HepG2 (cell line): ENCODE data around the gene SC5D. TPM values are rescaled to one million over a fixed set of nuclear protein-coding genes. Genes with fewer than 3 reads are reported as not detected.

Experiments
- ATAC-seq: fragments of 200-7000 bp; cut with Tn5 transposase; 3 replicates; pipeline ENCODE4 v1.9.1; 2020; ENCODE audit warnings: mild to moderate bottlenecking, moderate library complexity
- BruUV-seq: library from RNA; stranded (reverse); fragments of 400-500 nt; replicated peaks from 2 replicates; lab custom pipeline; 2021; lab: Mats Ljungman, UMichigan
- CTCF ChIA-PET: fragments of 300-600 bp; formaldehyde crosslinking; extraction: SDS; loops from one replicate; lab custom pipeline; 2021; ENCODE audit warnings: low total read pairs, inconsistent platforms, low intra/inter-chr PET ratio; lab: Yijun Ruan, JAX
- POLR2A ChIA-PET: fragments of 350-600 bp; sonication (Branson Sonifier 250); formaldehyde crosslinking; loops from one replicate; lab custom pipeline; 2020; ENCODE audit warnings: antibody characterized with exemption, inconsistent platforms; lab: Yijun Ruan, JAX
- DNase-seq: peaks from one replicate; pipeline ENCODE4 v3.0.0-alpha.2; 2015; ENCODE audit warnings: low spot score
- FAIRE-seq: peaks from 3 replicates; lab custom pipeline; 2011; peaks lifted over from hg19 to GRCh38; lab: Jason Lieb, UNC
- H2AFZ ChIP-seq: one replicate; pipeline ENCODE4 v1.6.1; 2011; ENCODE audit warnings: low read length, inconsistent platforms
- H3K27ac ChIP-seq: fragments of 300-600 bp; 3 replicates; pipeline ENCODE4 v1.8.0; 2011; ENCODE audit warnings: mixed run types, mild to moderate bottlenecking, mixed read lengths, low read length, inconsistent platforms; ENCODE audit not compliant: insufficient read depth; ENCODE audit errors: extremely low read length
- H3K27me3 ChIP-seq, 2 experiments: fragments of 200-600 bp in 1 of 2; 2 replicates in 1 of 2; 3 replicates in 1 of 2; pipeline versions ENCODE4 v1.6.0 to v1.8.0; 2011; ENCODE audit warnings: low read length in 2 of 2, mild to moderate bottlenecking in 2 of 2, moderate library complexity in 2 of 2, inconsistent platforms in 1 of 2; ENCODE audit not compliant: insufficient read depth in 2 of 2, control insufficient read depth in 1 of 2
- H3K36me3 ChIP-seq, 2 experiments: fragments of 200-600 bp in 1 of 2; replicated peaks in 1 of 2; 2 replicates in 1 of 2; 3 replicates in 1 of 2; pipeline versions ENCODE4 v1.5.1 to v1.8.0; 2011; ENCODE audit warnings: low read length in 2 of 2, inconsistent platforms in 1 of 2; ENCODE audit not compliant: insufficient read depth in 2 of 2, control insufficient read depth in 1 of 2
- H3K4me1 ChIP-seq: 2 replicates; pipeline ENCODE4 v1.5.1; 2012; ENCODE audit warnings: low read length, inconsistent platforms; ENCODE audit not compliant: insufficient read depth
- H3K4me2 ChIP-seq: 2 replicates; pipeline ENCODE4 v1.6.0; 2011; ENCODE audit warnings: low read depth, low read length, inconsistent platforms
- H3K4me3 ChIP-seq, 3 experiments: fragments of 200-600 bp in 1 of 3; sonication (generic), shearing (Covaris generic) in 1 of 3; replicated peaks in 1 of 3; 2 replicates each; pipeline ENCODE4 v1.5.1; 2011 to 2016; ENCODE audit warnings: low read length in 3 of 3, inconsistent platforms in 2 of 3, low read depth in 2 of 3, mild to moderate bottlenecking in 2 of 3, control low read depth in 1 of 3, mixed read lengths in 1 of 3; ENCODE audit not compliant: insufficient read depth in 1 of 3
- H3K79me2 ChIP-seq: one replicate; pipeline ENCODE4 v1.6.1; 2011; ENCODE audit warnings: low read length, inconsistent platforms; ENCODE audit not compliant: insufficient read depth
- H3K9ac ChIP-seq: 2 replicates; pipeline ENCODE4 v1.6.0; 2011; ENCODE audit warnings: mild to moderate bottlenecking, low read depth, low read length, inconsistent platforms; ENCODE audit not compliant: insufficient read depth
- H3K9me3 ChIP-seq: 2 replicates; pipeline ENCODE4 v1.5.1; 2012; ENCODE audit warnings: mild to moderate bottlenecking, low read length
- H4K20me1 ChIP-seq: 2 replicates; pipeline ENCODE4 v1.6.0; 2011; ENCODE audit warnings: inconsistent platforms, mild to moderate bottlenecking, low read length, moderate library complexity; ENCODE audit not compliant: insufficient read depth
- MAFF ChIP-seq: IDR thresholded peaks from 2 replicates; pipeline ENCODE4 v1.6.1; 2011; ENCODE audit warnings: low read depth, low read length, improper control_type of control experiment
- MAFK ChIP-seq, 2 experiments: IDR thresholded peaks in 1 of 2; conservative IDR thresholded peaks in 1 of 2; 2 replicates each; pipeline ENCODE4 v1.6.1; 2011; ENCODE audit warnings: improper control_type of control experiment in 2 of 2, low read length in 2 of 2
- ZNF557 ChIP-seq: sonication (generic); formaldehyde crosslinking; IDR thresholded peaks from 2 replicates; pipeline ENCODE4 v1.4.0; 2020; ENCODE audit warnings: missing genetic modification reagents
- ZNF746 ChIP-seq: sonication (generic); formaldehyde crosslinking; IDR thresholded peaks from 2 replicates; pipeline ENCODE4 v1.8.0; 2022; ENCODE audit warnings: mild to moderate bottlenecking, missing genetic modification reagents
- in situ Hi-C: cut with HindIII; loops from 2 replicates; pipeline ENCODE4 v1.10.0; 2017; ENCODE audit warnings: low pct_unique_long_range_greater_than_20kb; ENCODE audit not compliant: extremely low pct_ligation_motif_present
- intact Hi-C: fragments of 100-400 bp; cut with micrococcal nuclease; formaldehyde crosslinking; loops from one replicate; pipeline ENCODE4 v1.10.0; 2022; ENCODE audit not compliant: unreplicated experiment
- polyA plus RNA-seq, 8 experiments: library from polyadenylated mRNA; depleted of rRNA in 3 of 8; stranded (reverse) in 7 of 8; unstranded in 1 of 8; fragments of >200 nt; fragmentation: Illumina TruSeq in 4 of 8; extraction: Trizol in 4 of 8; gene quantifications; 2 replicates each; pipeline versions ENCODE4 v1.2.1 to v1.2.3, GENCODE V29; 2011 to 2016; ENCODE audit warnings: low read depth in 4 of 8, missing spikeins in 1 of 8, mixed read lengths in 1 of 8; ENCODE audit not compliant: insufficient read depth in 1 of 8
- total RNA-seq, 5 experiments: library from RNA; depleted of rRNA; stranded (reverse); fragments of >200 nt; fragmentation: Illumina TruSeq; extraction: Trizol; gene quantifications; 2 replicates each; pipeline ENCODE4 v1.2.3, GENCODE V29; 2016; ENCODE audit warnings: low read depth in 1 of 5
- TF ChIP-seq, protein P1 (sequence below), 2 experiments: sonication (generic) in 1 of 2; formaldehyde crosslinking in 1 of 2; IDR thresholded peaks; 2 replicates each; pipeline versions ENCODE4 v1.4.0 to v1.6.1; 2016 to 2020; ENCODE audit warnings: borderline replicate concordance in 1 of 2, low read depth in 1 of 2, mild to moderate bottlenecking in 1 of 2, missing genetic modification reagents in 1 of 2

The SC5D gene
- total and polyA plus RNA-seq, 2 of the 13 experiments (the other 11 are each of a cell fraction or from before 2014, with no cell fraction given) = 84.4 to 155 TPM

GRCh38 chr11:121310908-121311307, 18.3 kb downstream of the SC5D start (continued):
- no peak for TF ChIP-seq ZNF746

DNA sequence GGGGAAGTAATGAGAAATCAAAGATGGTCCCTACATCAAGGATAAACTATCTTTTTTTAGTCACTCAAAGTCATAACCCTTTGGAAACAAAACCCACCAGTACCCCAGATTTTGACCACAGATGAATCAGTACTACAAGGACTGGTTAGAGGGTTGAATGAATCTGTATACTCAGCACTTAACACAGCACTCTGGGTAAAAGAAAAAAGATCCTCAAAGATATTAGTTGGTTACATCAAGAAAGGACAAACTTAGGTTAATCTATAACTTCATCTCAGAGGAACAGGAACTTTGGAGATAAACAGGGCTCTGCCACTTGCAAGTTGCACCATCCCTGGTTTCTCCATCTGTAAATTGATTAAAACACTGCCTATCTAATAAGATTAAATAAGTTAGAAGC, 18.8 kb downstream of the SC5D start:
- ATAC-seq = peak; percentile 56; the same call in 2 of the 3 replicates
- ChIA-PET POLR2A (no interaction called here), CTCF (no interaction called here)
- Histone ChIP-seq H3K27me3 (no peaks in the 10 kb centered on the region), H3K79me2 (no peaks in the 10 kb centered on the region), H3K4me3 (no peak overlapping the region), H3K9me3 (no peaks in the 10 kb centered on the region), H3K9ac (no peak overlapping the region), H3K4me2 (no peak overlapping the region), H2AFZ (no peak overlapping the region), H3K27ac (no peak overlapping the region), H3K36me3 (peaks cover 0 to 15% of the 10 kb centered on the region in 2 experiments; a peak in 2 of 5 replicates), H4K20me1 (no peaks in the 10 kb centered on the region), H3K4me1 (peaks cover 12% of the 10 kb centered on the region)
- in situ Hi-C loops = no loop called here
- BruUV-seq = no TSS peak
- no peak for FAIRE-seq
- no peak for DNase-seq
- peak; percentile 57; the same call in 1 of the 2 replicates for TF ChIP-seq MAFF
- peak; percentile 51 to 67; a peak in 3 of 4 replicates for TF ChIP-seq MAFK (conservative IDR thresholded peaks at IDR 0.05 in 1 of 2, IDR thresholded peaks at IDR 0.05 in 1 of 2; ENCODE audit: low read length in 2 of 2)
- TF ChIP-seq, protein P1, sequence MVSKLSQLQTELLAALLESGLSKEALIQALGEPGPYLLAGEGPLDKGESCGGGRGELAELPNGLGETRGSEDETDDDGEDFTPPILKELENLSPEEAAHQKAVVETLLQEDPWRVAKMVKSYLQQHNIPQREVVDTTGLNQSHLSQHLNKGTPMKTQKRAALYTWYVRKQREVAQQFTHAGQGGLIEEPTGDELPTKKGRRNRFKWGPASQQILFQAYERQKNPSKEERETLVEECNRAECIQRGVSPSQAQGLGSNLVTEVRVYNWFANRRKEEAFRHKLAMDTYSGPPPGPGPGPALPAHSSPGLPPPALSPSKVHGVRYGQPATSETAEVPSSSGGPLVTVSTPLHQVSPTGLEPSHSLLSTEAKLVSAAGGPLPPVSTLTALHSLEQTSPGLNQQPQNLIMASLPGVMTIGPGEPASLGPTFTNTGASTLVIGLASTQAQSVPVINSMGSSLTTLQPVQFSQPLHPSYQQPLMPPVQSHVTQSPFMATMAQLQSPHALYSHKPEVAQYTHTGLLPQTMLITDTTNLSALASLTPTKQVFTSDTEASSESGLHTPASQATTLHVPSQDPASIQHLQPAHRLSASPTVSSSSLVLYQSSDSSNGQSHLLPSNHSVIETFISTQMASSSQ (IDR thresholded peaks at IDR 0.05; ENCODE audit: low read depth) = 0 out of 2 replicates have a peak, but pooled peaks have one; percentile 29
- TF ChIP-seq, protein P1 (CRISPR knock-in tag; IDR thresholded peaks at IDR 0.05; ENCODE audit: borderline replicate concordance) = no peak
- no peak for TF ChIP-seq ZNF557
- intact Hi-C loops = no loop called here
